BLaER1 treated with 17β-estradiol and CSF1 and Interleukin-3, amounts not matched to agents 10 nM and 100 nM (cell line): ENCODE measurements around the gene DNAH8.
"Not testable (repeated sequence)": the region's sequence is repeated elsewhere in the genome, so short reads cannot be mapped to it uniquely, and the experiment has no call there.

ENCODE experiments used
- H3K27ac ChIP-seq, 11 experiments: shearing (Covaris generic); formaldehyde crosslinking; 2 replicates each; pipeline ENCODE4 v1.8.1; 2022
- H3K27me3 ChIP-seq, 11 experiments: shearing (Covaris generic); formaldehyde crosslinking; 2 replicates each; pipeline ENCODE4 v1.8.1; 2022
- H3K36me3 ChIP-seq, 11 experiments: shearing (Covaris generic); formaldehyde crosslinking; 2 replicates each; pipeline ENCODE4 v1.8.1; 2022
- H3K4me1 ChIP-seq, 10 experiments: shearing (Covaris generic); formaldehyde crosslinking; 2 replicates each; pipeline ENCODE4 v1.8.1; 2022
- H3K4me2 ChIP-seq, 11 experiments: shearing (Covaris generic); formaldehyde crosslinking; 2 replicates each; pipeline ENCODE4 v1.8.1; 2022
- H3K4me3 ChIP-seq, 10 experiments: shearing (Covaris generic); formaldehyde crosslinking; 2 replicates each; pipeline ENCODE4 v1.8.1; 2022
- H3K9ac ChIP-seq, 11 experiments: shearing (Covaris generic); formaldehyde crosslinking; 2 replicates each; pipeline ENCODE4 v1.8.1; 2022
- H3K9me3 ChIP-seq, 11 experiments: shearing (Covaris generic); formaldehyde crosslinking; replicated peaks in 1 of 11; 2 replicates each; pipeline ENCODE4 v1.8.1; 2022
- H4K20me1 ChIP-seq, 11 experiments: shearing (Covaris generic); formaldehyde crosslinking; 2 replicates each; pipeline ENCODE4 v1.8.1; 2022
- Cebpa-rat ChIP-seq, 11 experiments: shearing (Covaris generic); IDR thresholded peaks; 2 replicates each; pipeline ENCODE4 v1.8.1; 2022

DNAH8 gene

DNA sequence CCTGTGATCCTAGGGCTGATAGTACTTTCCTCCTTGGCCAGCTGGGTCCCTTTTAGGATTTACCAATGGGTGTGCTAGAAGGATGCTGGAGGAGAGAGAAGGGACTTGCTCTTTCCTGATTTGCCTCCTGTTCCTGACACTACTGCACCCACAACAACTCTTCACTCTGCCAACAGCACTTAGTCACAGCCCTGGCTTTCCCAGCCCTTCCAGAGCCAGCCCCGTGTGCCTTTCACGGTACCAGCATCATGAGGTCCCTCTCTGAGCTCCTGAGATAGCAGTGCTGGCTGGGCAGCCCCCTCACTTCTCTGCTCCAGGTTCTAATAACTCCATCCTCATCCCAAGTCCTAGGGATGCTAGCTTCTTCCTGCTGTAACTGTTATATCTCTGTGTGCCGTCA lies 80.9 kb downstream of the DNAH8 start:
- Histone ChIP-seq H3K9ac (no peak overlapping the region), H3K4me2 (no peak overlapping the region), H3K27me3 (no peaks in the 10 kb centered on the region), H3K4me1 (peaks cover 0 to 19% (median 0%) of the 10 kb centered on the region in 10 experiments; a peak in 8 of 20 replicates), H3K9me3 (no peaks in the 10 kb centered on the region), H3K4me3 (no peak overlapping the region), H3K27ac (no peak overlapping the region), H4K20me1 (no peaks in the 10 kb centered on the region), H3K36me3 (no peaks in the 10 kb centered on the region)
- TF ChIP-seq Cebpa-rat (IDR thresholded peaks at IDR 0.05) = no peak

DNA sequence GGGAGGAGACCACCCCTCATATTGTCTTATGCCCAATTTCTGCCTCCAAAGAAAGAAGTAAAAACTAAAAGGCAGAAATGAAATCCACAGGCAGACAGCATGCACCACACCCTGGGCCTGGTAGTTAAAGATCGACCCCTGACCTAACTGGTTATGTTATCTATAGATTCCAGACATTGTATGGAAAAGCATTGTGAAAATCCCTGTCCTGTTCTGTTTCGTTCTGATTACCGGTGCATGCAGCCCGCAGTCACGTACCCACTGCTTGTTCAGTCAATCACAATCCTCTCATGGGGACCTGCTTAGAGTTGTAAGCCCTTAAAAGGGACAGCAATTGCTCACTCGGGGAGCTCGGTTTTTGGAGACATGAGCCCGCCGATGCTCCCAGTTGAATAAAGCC lies 81.3 kb downstream of the DNAH8 start:
- H3K9ac ChIP-seq, H3K4me3 ChIP-seq, H3K27ac ChIP-seq, H3K36me3 ChIP-seq, H4K20me1 ChIP-seq, H3K4me2 ChIP-seq, H3K9me3 ChIP-seq, H3K27me3 ChIP-seq: not testable (repeated sequence)
- peaks cover 0 to 19% (median 0%) of the 10 kb centered on the region in 10 experiments; a peak in 8 of 20 replicates for H3K4me1 ChIP-seq

DNA sequence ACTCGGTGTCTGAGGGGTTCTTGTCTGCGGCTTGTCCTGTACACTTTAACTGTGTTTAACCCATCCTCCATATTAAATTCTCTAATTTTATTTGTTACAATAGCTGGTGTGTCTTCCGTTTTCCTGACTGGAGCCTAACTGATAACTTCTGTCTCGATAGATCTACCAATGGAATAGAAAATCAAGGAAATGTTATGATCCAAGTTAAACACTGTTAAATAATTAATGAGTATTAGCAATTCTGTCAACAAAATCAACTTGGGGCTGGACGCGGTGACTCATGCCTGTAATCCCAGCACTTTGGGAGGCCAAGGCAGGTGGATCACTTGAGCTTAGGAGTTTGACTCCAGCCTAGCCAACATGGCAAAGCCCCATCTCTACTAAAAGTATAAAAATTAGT lies 81.7 kb downstream of the DNAH8 start:
- H3K4me3 ChIP-seq = no peak overlapping the region
- no peaks in the 10 kb centered on the region for H3K27me3 ChIP-seq
- no peaks in the 10 kb centered on the region for H3K36me3 ChIP-seq
- no peak overlapping the region for H3K4me2 ChIP-seq
- no peak overlapping the region for H3K27ac ChIP-seq
- no peaks in the 10 kb centered on the region for H4K20me1 ChIP-seq
- H3K4me1 ChIP-seq = peaks cover 0 to 19% (median 0%) of the 10 kb centered on the region in 10 experiments; a peak in 8 of 20 replicates
- no peak for TF ChIP-seq Cebpa-rat (IDR thresholded peaks at IDR 0.05)
- no peaks in the 10 kb centered on the region for H3K9me3 ChIP-seq
- no peak overlapping the region for H3K9ac ChIP-seq

DNA sequence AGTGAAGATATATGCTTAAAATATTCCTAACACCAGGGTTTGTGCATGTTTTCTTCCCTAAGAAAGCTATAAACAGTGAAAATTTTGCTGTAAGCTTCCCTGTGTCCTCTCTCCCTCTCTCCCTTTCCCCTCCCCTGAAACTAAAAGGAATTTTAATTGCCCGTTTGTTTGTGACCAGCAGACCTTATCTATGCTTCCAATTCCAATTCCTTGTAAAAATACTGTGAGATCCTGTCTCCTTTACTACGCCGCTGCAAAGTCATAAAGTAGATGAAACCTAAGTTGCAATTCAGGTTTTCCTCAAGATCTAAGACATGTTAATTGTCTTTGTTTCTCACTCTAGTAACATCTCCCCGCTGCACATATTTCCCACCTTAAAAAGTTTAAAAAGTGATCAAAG lies 82.3 kb downstream of the DNAH8 start:
- H3K9ac ChIP-seq = no peak overlapping the region
- TF ChIP-seq Cebpa-rat (IDR thresholded peaks at IDR 0.05) = no peak
- H3K9me3 ChIP-seq = no peaks in the 10 kb centered on the region
- peaks cover 0 to 19% (median 0%) of the 10 kb centered on the region in 10 experiments; a peak in 8 of 20 replicates for H3K4me1 ChIP-seq
- no peak overlapping the region for H3K4me3 ChIP-seq
- no peaks in the 10 kb centered on the region for H3K27me3 ChIP-seq
- H3K36me3 ChIP-seq = no peaks in the 10 kb centered on the region
- no peaks in the 10 kb centered on the region for H4K20me1 ChIP-seq
- H3K4me2 ChIP-seq = no peak overlapping the region
- no peak overlapping the region for H3K27ac ChIP-seq

DNA sequence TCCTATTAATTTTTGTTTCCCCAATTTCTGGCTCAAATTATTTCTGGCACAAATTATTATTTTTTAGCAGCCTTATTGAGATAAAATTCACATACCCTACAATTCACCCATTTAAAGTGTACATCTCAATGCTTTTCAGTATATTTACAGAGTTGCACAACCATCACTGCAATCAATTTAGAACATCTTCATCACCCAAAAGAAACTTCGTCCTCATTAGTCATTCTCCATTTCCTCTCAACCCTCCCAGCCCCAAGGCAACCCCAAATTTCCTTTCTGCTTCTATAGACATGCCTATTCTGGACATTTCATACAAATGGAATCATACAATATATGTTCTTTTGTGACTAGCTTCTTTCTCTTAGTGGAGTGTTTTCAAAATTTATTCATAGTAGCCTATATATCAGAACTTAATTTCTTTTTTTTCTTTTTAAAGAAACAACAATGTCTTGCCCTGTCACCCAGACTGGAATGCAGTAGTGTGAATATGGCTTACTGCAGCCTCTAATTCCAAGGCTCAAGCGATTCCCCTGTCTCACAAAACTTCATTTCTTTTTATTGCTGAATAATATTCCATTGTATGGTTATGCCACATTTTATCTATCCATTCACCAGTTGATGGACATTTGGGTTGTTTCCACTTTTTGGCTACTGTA lies 84.5 kb downstream of the DNAH8 start:
- no peaks in the 10 kb centered on the region for H3K27me3 ChIP-seq
- no peak overlapping the region for H3K4me3 ChIP-seq
- H4K20me1 ChIP-seq = no peaks in the 10 kb centered on the region
- H3K27ac ChIP-seq = 0 out of 22 replicates have a peak overlapping the region, but pooled peaks of 1 of the 11 experiments have one; percentile 1
- TF ChIP-seq Cebpa-rat (IDR thresholded peaks at IDR 0.05) = no peak
- H3K36me3 ChIP-seq = no peaks in the 10 kb centered on the region
- no peaks in the 10 kb centered on the region for H3K9me3 ChIP-seq
- peak overlapping the region in 4 of 11 experiments; percentile 20 to 62 (median 33); a peak in 7 of 22 replicates for H3K4me2 ChIP-seq
- no peak overlapping the region for H3K9ac ChIP-seq
- peaks cover 0 to 19% (median 0%) of the 10 kb centered on the region in 10 experiments; a peak in 8 of 20 replicates for H3K4me1 ChIP-seq

GRCh38 chr6:38801305-38801704 lies 86.2 kb downstream of the DNAH8 start:
- Histone ChIP-seq H4K20me1 (no peaks in the 10 kb centered on the region), H3K4me3 (no peak overlapping the region), H3K9me3 (no peaks in the 10 kb centered on the region), H3K36me3 (no peaks in the 10 kb centered on the region), H3K27ac (no peak overlapping the region), H3K9ac (no peak overlapping the region), H3K4me2 (no peak overlapping the region), H3K27me3 (no peaks in the 10 kb centered on the region), H3K4me1 (peaks cover 0 to 19% (median under 1%) of the 10 kb centered on the region in 10 experiments; a peak in 9 of 20 replicates)
- TF ChIP-seq Cebpa-rat (IDR thresholded peaks at IDR 0.05) = no peak

DNA sequence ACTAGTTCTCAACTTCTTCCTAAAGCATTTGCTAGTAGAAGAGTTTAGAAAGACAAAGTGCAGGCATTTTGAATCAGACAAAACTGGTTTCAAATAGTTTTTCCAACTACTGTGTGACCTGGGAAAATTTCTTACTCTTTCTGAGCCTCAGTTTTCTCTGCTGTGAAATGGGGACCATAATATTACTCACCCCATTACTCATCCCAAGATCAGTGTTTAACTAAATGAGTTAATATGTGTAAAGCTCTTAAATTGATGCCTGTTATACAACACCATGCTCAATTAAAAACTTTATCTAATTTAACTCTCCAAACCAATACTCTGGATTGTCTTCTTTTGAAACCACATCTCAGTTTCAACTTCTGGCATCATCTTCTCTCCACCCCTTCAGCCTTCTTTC lies 87.4 kb downstream of the DNAH8 start:
- no peak overlapping the region for H3K4me2 ChIP-seq
- no peaks in the 10 kb centered on the region for H3K27me3 ChIP-seq
- H4K20me1 ChIP-seq = no peaks in the 10 kb centered on the region
- H3K9me3 ChIP-seq = no peaks in the 10 kb centered on the region
- H3K27ac ChIP-seq = no peak overlapping the region
- no peak overlapping the region for H3K4me3 ChIP-seq
- H3K4me1 ChIP-seq = peaks cover 0 to 19% (median 2%) of the 10 kb centered on the region in 10 experiments; a peak in 9 of 20 replicates
- no peaks in the 10 kb centered on the region for H3K36me3 ChIP-seq
- no peak overlapping the region for H3K9ac ChIP-seq
- TF ChIP-seq Cebpa-rat (IDR thresholded peaks at IDR 0.05) = no peak

GRCh38 chr6:38803129-38803528 lies 88.0 kb downstream of the DNAH8 start:
- no peak overlapping the region for H3K9ac ChIP-seq
- H3K27ac ChIP-seq = no peak overlapping the region
- no peaks in the 10 kb centered on the region for H3K36me3 ChIP-seq
- H4K20me1 ChIP-seq = no peaks in the 10 kb centered on the region
- no peaks in the 10 kb centered on the region for H3K9me3 ChIP-seq
- H3K4me1 ChIP-seq = peaks cover 0 to 19% (median 2%) of the 10 kb centered on the region in 10 experiments; a peak in 9 of 20 replicates
- no peak for TF ChIP-seq Cebpa-rat (IDR thresholded peaks at IDR 0.05)
- no peaks in the 10 kb centered on the region for H3K27me3 ChIP-seq
- no peak overlapping the region for H3K4me2 ChIP-seq
- no peak overlapping the region for H3K4me3 ChIP-seq

GRCh38 chr6:38804358-38804757 lies 89.2 kb downstream of the DNAH8 start:
- H3K4me3 ChIP-seq = no peak overlapping the region
- no peaks in the 10 kb centered on the region for H3K9me3 ChIP-seq
- H4K20me1 ChIP-seq = no peaks in the 10 kb centered on the region
- no peak for TF ChIP-seq Cebpa-rat (IDR thresholded peaks at IDR 0.05)
- no peaks in the 10 kb centered on the region for H3K36me3 ChIP-seq
- no peak overlapping the region for H3K9ac ChIP-seq
- H3K4me1 ChIP-seq = peaks cover 0 to 10% (median 0%) of the 10 kb centered on the region in 10 experiments; a peak in 7 of 20 replicates
- no peak overlapping the region for H3K27ac ChIP-seq
- no peak overlapping the region for H3K4me2 ChIP-seq
- H3K27me3 ChIP-seq = no peaks in the 10 kb centered on the region

GRCh38 chr6:38805127-38805655 lies 90.1 kb downstream of the DNAH8 start:
- no peak overlapping the region for H3K9ac ChIP-seq
- H3K27ac ChIP-seq = no peak overlapping the region
- H4K20me1 ChIP-seq = no peaks in the 10 kb centered on the region
- no peak overlapping the region for H3K4me3 ChIP-seq
- no peak for TF ChIP-seq Cebpa-rat (IDR thresholded peaks at IDR 0.05)
- no peaks in the 10 kb centered on the region for H3K9me3 ChIP-seq
- H3K27me3 ChIP-seq = no peaks in the 10 kb centered on the region
- no peak overlapping the region for H3K4me2 ChIP-seq
- no peaks in the 10 kb centered on the region for H3K36me3 ChIP-seq
- H3K4me1 ChIP-seq = peaks cover 0 to 3% (median 0%) of the 10 kb centered on the region in 10 experiments; a peak in 3 of 20 replicates
